A549 (cell line): Measurements from ENCODE around the gene C12orf43. TPM values are rescaled to one million over a fixed set of nuclear protein-coding genes. Genes with fewer than 3 reads are reported as not detected.
A peak's percentile ranks its signal among the peaks of the same experiment; 100 is the strongest.
"Not testable (repeated sequence)": the region's sequence is repeated elsewhere in the genome, so short reads cannot be mapped to it uniquely, and the experiment has no call there.

Experiments
- ATAC-seq, 2 experiments: fragments of 200-7000 bp in 1 of 2; fragments of >200 bp in 1 of 2; cut with Nextera tagmentation in 1 of 2; cut with Tn5 transposase in 1 of 2; 3 replicates each; pipeline versions ENCODE4 v1.8.0 to v1.9.1; 2018 to 2020; ENCODE audit warnings: mild to moderate bottlenecking in 1 of 2, moderate library complexity in 1 of 2
- CTCF ChIA-PET: fragments of 300-600 bp; sonication (Branson Sonifier 250); formaldehyde crosslinking; extraction: SDS; loops from one replicate; lab custom pipeline; 2021; ENCODE audit warnings: antibody characterized with exemption, inconsistent platforms; lab: Yijun Ruan, JAX
- POLR2A ChIA-PET: fragments of 350-600 bp; formaldehyde crosslinking; extraction: SDS; loops from one replicate; lab custom pipeline; 2021; ENCODE audit warnings: antibody characterized with exemption, inconsistent platforms; lab: Yijun Ruan, JAX
- DNase-seq, 2 experiments: peaks; one replicate each; pipeline versions ENCODE4 v3.0.0 to v3.0.0-alpha.2; 2011 to 2016; ENCODE audit warnings: low read depth in 1 of 2, low spot score in 1 of 2
- FAIRE-seq: peaks from 2 replicates; lab custom pipeline; 2011; peaks lifted over from hg19 to GRCh38; lab: Jason Lieb, UNC
- H3K27ac ChIP-seq, 2 experiments: fragments of >200 bp; sonication (Bioruptor Twin); formaldehyde crosslinking; 3 replicates each; pipeline ENCODE4 v1.5.1; 2016 to 2017
- H3K4me1 ChIP-seq: fragments of >200 bp; sonication (Bioruptor Twin); formaldehyde crosslinking; 3 replicates; pipeline ENCODE4 v1.6.1; 2016
- H3K4me2 ChIP-seq: fragments of >200 bp; sonication (Bioruptor Twin); formaldehyde crosslinking; 3 replicates; pipeline ENCODE4 v1.6.1; 2016
- H3K4me3 ChIP-seq: fragments of >200 bp; sonication (Bioruptor Twin); formaldehyde crosslinking; 3 replicates; pipeline ENCODE4 v1.5.1; 2016
- H3K9me3 ChIP-seq: fragments of >200 bp; sonication (Bioruptor Twin); formaldehyde crosslinking; 3 replicates; pipeline ENCODE4 v1.6.1; 2016
- CBX2 ChIP-seq: fragments of 200-600 bp; sonication (generic); IDR thresholded peaks from 2 replicates; pipeline ENCODE4 v1.6.1; 2016; ENCODE audit warnings: low read depth, mild to moderate bottlenecking, borderline replicate concordance
- EHF ChIP-seq: fragments of 250-450 bp; sonication (Bioruptor Pico); IDR thresholded peaks from 2 replicates; pipeline ENCODE4 v1.5.0; 2020; ENCODE audit warnings: mild to moderate bottlenecking
- FOSL2 ChIP-seq, 2 experiments: fragments of 450-650 bp in 1 of 2; fragments of >200 bp in 1 of 2; sonication (Bioruptor Twin) in 1 of 2; formaldehyde crosslinking; IDR thresholded peaks; 2 replicates each; pipeline versions ENCODE4 v1.5.0 to v1.6.1; 2016 to 2020; ENCODE audit warnings: mild to moderate bottlenecking in 1 of 2, moderate library complexity in 1 of 2
- FOXS1 ChIP-seq: fragments of 250-450 bp; sonication (Bioruptor Pico); IDR thresholded peaks from 2 replicates; pipeline ENCODE4 v1.5.0; 2020; ENCODE audit warnings: mild to moderate bottlenecking, moderate library complexity
- GATA3 ChIP-seq: IDR thresholded peaks from 2 replicates; pipeline ENCODE4 v1.6.1; 2012; ENCODE audit warnings: borderline replicate concordance
- HDAC2 ChIP-seq: fragments of 200-600 bp; sonication (generic); IDR thresholded peaks from 2 replicates; pipeline ENCODE4 v1.6.1; 2016
- HES2 ChIP-seq: fragments of >200 bp; sonication (Bioruptor Twin); formaldehyde crosslinking; IDR thresholded peaks from 2 replicates; pipeline ENCODE4 v1.6.1; 2016
- HOXB13 ChIP-seq: fragments of 250-450 bp; sonication (Bioruptor Pico); IDR thresholded peaks from 2 replicates; pipeline ENCODE4 v1.5.0; 2020; ENCODE audit warnings: low read depth, mild to moderate bottlenecking, moderate library complexity
- JUN ChIP-seq, 2 experiments: fragments of >200 bp; sonication (Bioruptor Twin); formaldehyde crosslinking; IDR thresholded peaks; 2 replicates in 1 of 2; 3 replicates in 1 of 2; pipeline ENCODE4 v1.6.1; 2016 to 2017
- KDM5A ChIP-seq: fragments of 200-600 bp; sonication (generic); IDR thresholded peaks from 2 replicates; pipeline ENCODE4 v1.6.1; 2016; ENCODE audit warnings: antibody characterized with exemption, mild to moderate bottlenecking
- MAFK ChIP-seq: fragments of 450-650 bp; IDR thresholded peaks from 2 replicates; pipeline ENCODE4 v1.6.1; 2014; ENCODE audit not compliant: partially characterized antibody
- MYC ChIP-seq: IDR thresholded peaks from 2 replicates; pipeline ENCODE4 v1.6.1; 2012; ENCODE audit warnings: mild to moderate bottlenecking, inconsistent platforms, low read length, improper control_type of control experiment, borderline replicate concordance
- NR3C1 ChIP-seq: fragments of >200 bp; sonication (Bioruptor Twin); formaldehyde crosslinking; IDR thresholded peaks from 3 replicates; pipeline ENCODE4 v1.6.1; 2017
- PHF8 ChIP-seq: fragments of 200-600 bp; sonication (generic); IDR thresholded peaks from 2 replicates; pipeline ENCODE4 v1.6.1; 2016; ENCODE audit warnings: low read depth, mild to moderate bottlenecking, antibody characterized with exemption, moderate library complexity, borderline replicate concordance
- POLR2A ChIP-seq: IDR thresholded peaks from 2 replicates; pipeline ENCODE4 v1.6.1; 2012; ENCODE audit warnings: mild to moderate bottlenecking, low read length
- SREBF2 ChIP-seq: fragments of 450-650 bp; IDR thresholded peaks from 2 replicates; pipeline ENCODE4 v1.6.1; 2014; ENCODE audit warnings: mild to moderate bottlenecking, moderate library complexity
- ZC3H11A ChIP-seq: fragments of 450-650 bp; IDR thresholded peaks from 2 replicates; pipeline ENCODE4 v1.6.1; 2014; ENCODE audit warnings: antibody characterized with exemption, mild to moderate bottlenecking
- WGBS: methylation state at CpG from one replicate; pipeline ENCODE4 v1.1.6; 2017; ENCODE audit errors: missing lambda C conversion rate; 5-methylcytosine and 5-hydroxymethylcytosine counted together
- polyA minus RNA-seq: library from RNA; depleted of rRNA, polyadenylated mRNA; stranded (reverse); fragments of >200 nt; gene quantifications from 2 replicates; pipeline ENCODE4 v1.2.3, GENCODE V29; 2011; rRNA and poly(A)+ RNA removed
- polyA plus RNA-seq, 4 experiments: library from polyadenylated mRNA; depleted of rRNA in 3 of 4; stranded (reverse); fragments of >200 nt; fragmentation: RNase III in 1 of 4; extraction: RNeasy Plus Mini Kit Qiagen cat#74134 plus additional on column Dnase treatment in 1 of 4; gene quantifications; 2 replicates in 3 of 4; 3 replicates in 1 of 4; pipeline ENCODE4 v1.2.3, GENCODE V29; 2011 to 2017
- TF ChIP-seq, protein P1 (sequence below): fragments of 450-650 bp; IDR thresholded peaks from 2 replicates; pipeline ENCODE4 v1.6.1; 2014; ENCODE audit warnings: antibody characterized with exemption

C12orf43 gene, protein sequence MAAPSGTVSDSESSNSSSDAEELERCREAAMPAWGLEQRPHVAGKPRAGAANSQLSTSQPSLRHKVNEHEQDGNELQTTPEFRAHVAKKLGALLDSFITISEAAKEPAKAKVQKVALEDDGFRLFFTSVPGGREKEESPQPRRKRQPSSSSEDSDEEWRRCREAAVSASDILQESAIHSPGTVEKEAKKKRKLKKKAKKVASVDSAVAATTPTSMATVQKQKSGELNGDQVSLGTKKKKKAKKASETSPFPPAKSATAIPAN
- polyA plus RNA-seq (2011; rRNA removed), result 19.2 and 20.5 TPM in 2 replicates
- polyA plus RNA-seq (2012; cell fraction: cytosol; rRNA removed), result 25.2 and 28.8 TPM in 2 replicates
- polyA plus RNA-seq (2012; cell fraction: nucleus; rRNA removed), result 12.6 and 15.0 TPM in 2 replicates
- polyA plus RNA-seq (2017; fragmentation: RNase III; extraction: RNeasy Plus Mini Kit Qiagen cat#74134 plus additional on column Dnase treatment), result 17.3 to 21.2 TPM (median 20.0 TPM) in 3 replicates
- 9.1 and 15.2 TPM in 2 replicates for polyA minus RNA-seq

DNA sequence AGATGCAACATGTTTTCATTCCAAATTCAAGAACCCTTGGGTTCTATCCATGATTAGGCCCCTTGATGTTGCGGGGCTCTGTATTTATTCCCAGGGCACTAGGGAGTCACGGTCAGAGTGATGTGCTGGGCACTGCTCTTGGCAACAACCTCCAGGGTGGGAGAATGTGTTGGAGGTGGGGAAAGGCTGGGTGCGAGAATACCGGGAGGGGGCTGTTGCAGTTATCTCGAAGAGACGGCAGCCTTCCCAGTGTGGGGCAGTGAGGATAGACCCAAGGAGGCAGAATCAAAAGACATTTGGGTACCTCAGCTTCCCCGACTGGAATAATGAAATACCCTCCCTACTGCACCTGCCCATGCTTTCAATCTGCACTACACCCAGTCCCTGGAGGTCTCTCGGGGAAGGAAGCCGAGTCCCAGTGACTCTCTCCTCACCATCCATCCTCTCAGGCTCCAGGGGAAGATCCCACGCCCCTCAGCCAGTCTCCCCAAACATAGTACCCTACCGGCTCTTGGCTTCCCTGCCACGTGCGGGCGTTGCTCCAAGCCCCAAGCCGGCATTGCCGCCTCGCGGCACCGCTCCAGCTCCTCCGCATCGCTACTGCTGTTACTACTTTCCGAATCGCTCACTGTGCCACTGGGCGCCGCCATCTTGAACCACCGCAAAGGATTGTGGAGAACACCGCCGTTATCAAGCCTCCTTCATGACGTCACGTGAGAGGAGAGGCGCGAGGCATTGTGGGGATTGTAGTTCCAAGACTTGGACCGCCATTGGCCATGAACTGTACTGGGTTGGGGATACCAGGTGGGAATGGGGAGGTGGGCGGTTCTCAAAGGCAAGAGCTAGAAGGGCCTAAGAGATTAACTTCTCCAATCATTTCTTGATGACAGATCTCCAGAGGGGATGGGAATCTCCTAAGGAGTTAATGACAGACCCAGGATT, at the start of gene C12orf43:
Gene C12orf43, minus strand, starts transcription at position 663 of the 942 bp plus-strand sequence. Its CDS starts 13 bp downstream, at position 650.
- CTCF ChIA-PET, result interaction anchor here (1.0 to 4.3 kb wide), 3 partner anchors 9 to 80 kb away, joined by 4 to 18 read pairs (median 5); no protein-coding TSS in a partner anchor
- FAIRE-seq, result peak; percentile 98
- POLR2A ChIA-PET, result no interaction called here
- Histone ChIP-seq H3K4me2 (peak within 1 kb of the TSS; percentile 88), H3K27ac (peak within 1 kb of the TSS; percentile 71 to 85), H3K9me3 (no peaks in the 10 kb centered on the region)
- ATAC-seq, result peak; percentile 91 to 98
- peak; percentile 92 to 94 for DNase-seq
- WGBS, result 3% methylated on average over 32 of the region's 34 CpGs
- peak; percentile 76 for TF ChIP-seq POLR2A
- peak; percentile 30; the same call in 1 of the 2 replicates for TF ChIP-seq PHF8
- TF ChIP-seq, protein P1, sequence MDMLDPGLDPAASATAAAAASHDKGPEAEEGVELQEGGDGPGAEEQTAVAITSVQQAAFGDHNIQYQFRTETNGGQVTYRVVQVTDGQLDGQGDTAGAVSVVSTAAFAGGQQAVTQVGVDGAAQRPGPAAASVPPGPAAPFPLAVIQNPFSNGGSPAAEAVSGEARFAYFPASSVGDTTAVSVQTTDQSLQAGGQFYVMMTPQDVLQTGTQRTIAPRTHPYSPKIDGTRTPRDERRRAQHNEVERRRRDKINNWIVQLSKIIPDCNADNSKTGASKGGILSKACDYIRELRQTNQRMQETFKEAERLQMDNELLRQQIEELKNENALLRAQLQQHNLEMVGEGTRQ, result peak; percentile 80
- peak; percentile 86; the same call in 1 of the 2 replicates for TF ChIP-seq HDAC2
- no peak for TF ChIP-seq CBX2
- TF ChIP-seq JUN (IDR thresholded peaks at IDR 0.05), result peak in 1 of 2 experiments; percentile 69; a peak in 2 of 5 replicates
- no peak for TF ChIP-seq EHF
- peak; percentile 99 for TF ChIP-seq KDM5A
- peak; percentile 42; the same call in 1 of the 2 replicates for TF ChIP-seq MYC
- TF ChIP-seq, all 56 proteins: peak for 7
- peak within 1 kb of the TSS; percentile 64 for H3K4me3 ChIP-seq
- H3K4me1 ChIP-seq, result peaks cover 8% of the 10 kb centered on the region

- POLR2A ChIA-PET, result interaction anchor here (0.6 kb wide), 1 partner anchor 112 kb away, joined by 4 read pairs; no protein-coding TSS in a partner anchor
- H3K4me3 ChIP-seq, result no peak overlapping the region
- ATAC-seq, result no peak
- TF ChIP-seq HES2, result no peak
- no peak for TF ChIP-seq ZC3H11A
- no peak for TF ChIP-seq KDM5A
- no peak for TF ChIP-seq HDAC2
- no peak for TF ChIP-seq HOXB13 (CRISPR knock-in tag)
- TF ChIP-seq MYC, result no peak
- TF ChIP-seq FOSL2 (IDR thresholded peaks at IDR 0.05), result no peak
- no peak for TF ChIP-seq FOSL2 (CRISPR knock-in tag; IDR thresholded peaks at IDR 0.05)
- TF ChIP-seq FOXS1 (CRISPR knock-in tag), result no peak
- no peak for TF ChIP-seq NR3C1
- TF ChIP-seq SREBF2, result no peak
- no peak for TF ChIP-seq MAFK
- no peak for TF ChIP-seq GATA3
- TF ChIP-seq, all 56 proteins: peak for 0
- CTCF ChIA-PET, result interaction anchor here (1.3 to 1.6 kb wide), 3 partner anchors 32 to 61 kb away, joined by 3 to 5 read pairs (median 4); no protein-coding TSS in a partner anchor
- peaks cover 5% of the 10 kb centered on the region; the same call in 1 of the 3 replicates for H3K4me1 ChIP-seq
- H3K9me3 ChIP-seq, result no peaks in the 10 kb centered on the region
- DNase-seq (no peak), FAIRE-seq (no peak)
- no peak overlapping the region for H3K4me2 ChIP-seq
- WGBS, result 13% methylated on average over 2 of the region's 2 CpGs
- no peak overlapping the region for H3K27ac ChIP-seq
Measured at GRCh38 chr12:121065345-121065744, 49.1 kb upstream of the C12orf43 start.

DNA sequence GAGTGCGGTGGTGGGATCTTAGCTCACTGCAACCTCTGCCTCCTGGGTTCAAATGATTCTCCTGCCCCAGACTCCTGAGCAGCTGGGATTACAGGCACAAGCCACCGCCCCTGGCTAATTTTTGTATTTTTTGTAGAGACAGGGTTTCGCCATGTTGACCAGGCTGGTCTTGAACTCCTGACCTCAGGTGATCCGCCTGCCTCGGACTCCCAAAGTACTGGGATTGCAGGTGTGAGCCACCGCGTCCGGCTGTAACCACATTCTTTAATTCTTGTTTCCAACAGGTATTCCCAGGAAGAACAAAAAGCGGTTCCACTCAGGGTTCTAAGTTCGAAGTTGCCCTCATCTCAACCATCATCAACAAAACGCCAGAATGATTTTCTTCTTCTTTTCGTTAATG, 48.3 kb upstream of the C12orf43 start:
- not testable (repeated sequence) for H3K9me3 ChIP-seq, ATAC-seq, H3K27ac ChIP-seq, DNase-seq, FAIRE-seq, H3K4me1 ChIP-seq, H3K4me2 ChIP-seq, H3K4me3 ChIP-seq
- 73% methylated on average over 12 of the region's 12 CpGs for WGBS
- POLR2A ChIA-PET, result interaction anchor here (0.6 to 0.7 kb wide), 2 partner anchors 113 to 150 kb away, joined by 4 read pairs; no protein-coding TSS in a partner anchor
- CTCF ChIA-PET, result interaction anchor here (0.7 to 1.4 kb wide), 2 partner anchors 60 to 457 kb away, joined by 3 read pairs; no protein-coding TSS in a partner anchor
